G401 (cell line): ENCODE results near the gene SMIM13. TPM values are rescaled to one million over a fixed set of nuclear protein-coding genes. Genes with fewer than 3 reads are reported as not detected.

Experiments
- DNase-seq: peaks from one replicate; pipeline ENCODE4 v3.0.0-alpha.2; 2015; ENCODE audit warnings: low spot score
- in situ Hi-C: cut with HindIII; loops from 2 replicates; pipeline ENCODE4 v1.10.0; 2016; ENCODE audit warnings: low sequenced_read_pairs, mixed read lengths
- total RNA-seq: library from RNA; depleted of rRNA; stranded (reverse); fragments of >200 nt; shearing (Covaris generic); gene quantifications from 2 replicates; pipeline ENCODE4 v1.2.3, GENCODE V29; 2014; rRNA removed

Gene SMIM13
- 17.3 and 18.5 TPM in 2 replicates for total RNA-seq

GRCh38 chr6:11093626-11094410 lies at the start of gene SMIM13:
SMIM13 (plus strand) TSS chr6:11093834; CDS start chr6:11094314, 480 bp downstream.
- in situ Hi-C loops: no loop called here
- peak; percentile 98 for DNase-seq

- in situ Hi-C loops: no loop called here
- no peak for DNase-seq
These were observed 49.5 kb upstream of the SMIM13 start, which contains the start of gene ELOVL2 for GRCh38 chr6:11043961-11044711. ELOVL2 (minus strand) TSS chr6:11044305; CDS start chr6:11044230, 75 bp downstream.

DNA sequence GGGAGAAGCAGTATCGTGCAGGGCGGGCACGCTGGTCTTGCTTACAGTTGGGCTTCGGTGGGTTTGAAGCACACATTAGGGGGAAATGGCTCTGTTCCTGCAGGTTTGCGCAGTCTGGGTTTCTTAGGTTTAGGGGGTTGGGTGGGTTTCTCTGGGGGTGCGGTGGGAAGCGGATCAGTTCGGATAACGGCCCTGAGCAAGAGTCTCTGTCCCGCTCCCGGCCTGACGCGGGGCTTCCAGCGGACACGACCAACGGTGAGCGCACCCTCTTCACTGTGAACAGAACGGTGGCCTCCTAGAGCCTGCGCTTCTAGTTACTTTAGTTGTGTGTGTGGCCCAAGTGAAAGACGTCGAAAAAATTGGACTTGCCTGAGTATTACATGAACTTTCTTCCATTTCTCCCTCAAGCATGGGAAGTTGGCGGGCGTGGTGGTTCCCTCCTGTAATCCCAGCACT lies 48.9 kb upstream of the SMIM13 start:
- DNase-seq: no peak
- in situ Hi-C loops: no loop called here

- DNase-seq: no peak
- in situ Hi-C loops: no loop called here
These were observed 42.9 kb upstream of the SMIM13 start for GRCh38 chr6:11050731-11051130.

GRCh38 chr6:11053307-11053706 lies 40.3 kb upstream of the SMIM13 start:
- in situ Hi-C loops: no loop called here
- no peak for DNase-seq

GRCh38 chr6:11054722-11055121 lies 38.9 kb upstream of the SMIM13 start:
- in situ Hi-C loops: no loop called here

GRCh38 chr6:11055127-11055627 lies 38.5 kb upstream of the SMIM13 start:
- DNase-seq: no peak
- in situ Hi-C loops: no loop called here

More at GRCh38 chr6:11054722-11055121, 38.9 kb upstream of the SMIM13 start:
- DNase-seq: no peak

- in situ Hi-C loops: no loop called here
- DNase-seq: no peak
These were observed 36.8 kb upstream of the SMIM13 start for GRCh38 chr6:11056871-11057270.

GRCh38 chr6:11058406-11058805 lies 35.2 kb upstream of the SMIM13 start:
- DNase-seq: no peak
- in situ Hi-C loops: no loop called here

DNA sequence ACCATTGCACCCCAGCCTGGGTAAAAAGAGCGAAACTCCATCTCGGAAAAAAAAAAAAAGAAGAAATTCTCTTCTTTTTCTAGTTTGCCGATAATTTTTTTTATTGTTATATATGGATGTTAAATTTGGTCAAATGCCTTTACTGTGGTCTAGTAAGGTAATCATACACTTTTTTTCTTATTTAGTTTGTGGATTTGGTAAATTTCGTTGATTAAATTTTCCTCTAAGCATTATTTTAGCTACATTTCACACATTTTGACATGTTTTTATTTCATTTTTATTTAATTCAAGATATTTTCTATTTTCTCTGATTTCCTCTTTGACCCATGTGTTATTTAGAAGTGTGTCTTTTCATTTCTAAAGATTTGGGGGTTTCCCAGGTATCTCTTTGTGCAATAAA lies 31.6 kb upstream of the SMIM13 start:
- in situ Hi-C loops: no loop called here

DNA sequence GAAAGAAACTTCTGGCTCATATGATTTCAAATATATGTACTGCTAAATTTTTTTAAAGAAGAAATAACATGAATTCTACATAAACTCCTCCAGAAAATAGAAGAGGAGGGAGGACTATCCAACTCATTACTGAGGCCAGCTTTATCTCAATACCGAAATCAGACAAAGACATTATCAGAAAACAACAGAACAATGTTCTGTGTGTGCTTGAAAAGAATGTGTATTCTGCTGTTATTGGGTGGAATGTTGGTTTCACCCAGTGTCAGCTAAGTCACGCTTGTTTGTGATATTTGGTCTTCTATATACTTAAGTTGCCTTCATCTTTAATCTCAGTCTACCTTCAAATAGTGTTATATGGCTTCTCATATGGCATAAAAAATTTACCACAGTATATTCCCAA lies 30.9 kb upstream of the SMIM13 start:
- in situ Hi-C loops: no loop called here
- no peak for DNase-seq

More for the DNA sequence above, 31.6 kb upstream of the SMIM13 start:
- no peak for DNase-seq

GRCh38 chr6:11064836-11065235 lies 28.8 kb upstream of the SMIM13 start:
- in situ Hi-C loops: no loop called here
- peak; percentile 87 for DNase-seq

DNA sequence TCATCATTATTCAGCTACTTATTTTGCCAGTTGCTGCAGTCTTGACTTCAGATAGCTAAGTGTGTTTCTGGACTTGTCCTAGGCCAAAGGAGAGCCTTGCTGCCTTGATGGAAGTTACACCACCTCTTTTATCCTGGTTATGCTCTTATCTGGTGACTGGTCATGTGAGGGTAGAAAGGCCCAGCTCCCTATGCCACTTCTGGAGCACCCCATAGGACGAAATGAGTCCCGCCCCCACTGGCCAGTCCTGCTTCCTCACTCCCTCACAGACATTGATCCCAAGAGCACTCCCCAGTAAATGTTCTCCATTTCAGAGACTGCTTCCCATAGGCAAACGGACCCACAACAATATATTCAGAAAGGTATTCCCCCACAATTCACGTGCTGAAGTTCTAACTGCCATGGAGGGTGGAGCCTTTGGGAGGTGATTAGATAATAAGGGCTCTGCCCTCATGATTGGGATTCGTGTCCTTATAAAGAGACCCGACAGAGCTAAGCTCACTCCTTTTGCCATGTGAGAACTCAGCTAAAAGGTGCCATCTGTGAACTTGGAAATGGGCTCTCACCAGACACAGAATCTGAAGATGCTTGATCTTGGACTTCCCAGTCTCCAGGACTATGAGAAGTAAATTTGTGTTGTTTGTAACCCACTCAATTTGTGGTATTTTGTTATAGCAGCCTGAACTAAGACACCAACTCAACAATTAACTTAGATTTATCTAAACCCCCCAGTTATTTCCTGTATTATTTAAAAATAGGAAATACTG lies 28.0 kb upstream of the SMIM13 start:
- in situ Hi-C loops: no loop called here

GRCh38 chr6:11066505-11067347 lies 26.9 kb upstream of the SMIM13 start:
- DNase-seq: no peak
- in situ Hi-C loops: no loop called here

More for the DNA sequence above, 28.0 kb upstream of the SMIM13 start:
- no peak for DNase-seq

- in situ Hi-C loops: no loop called here
- peak; percentile 8 for DNase-seq
These were observed 26.3 kb upstream of the SMIM13 start for GRCh38 chr6:11067348-11067747.

DNA sequence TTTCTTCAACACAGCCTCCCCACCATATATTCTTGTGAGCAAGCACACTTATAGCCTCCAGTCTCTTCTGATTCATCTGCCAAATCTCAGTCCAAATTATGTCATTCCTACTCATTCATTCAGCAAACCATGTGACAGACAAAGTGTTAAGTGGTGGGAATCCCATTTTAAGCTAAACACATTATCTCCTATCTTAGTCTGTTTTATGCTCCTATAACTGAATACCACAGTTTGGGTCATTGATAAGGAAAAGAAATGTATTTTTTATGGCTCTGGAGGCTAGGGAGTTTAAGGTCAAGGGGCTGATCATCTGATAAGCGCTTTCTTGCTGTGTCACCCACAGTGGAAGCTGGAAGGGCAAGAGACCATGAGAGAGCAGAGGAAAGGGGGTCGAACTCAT lies 23.9 kb upstream of the SMIM13 start:
- in situ Hi-C loops: no loop called here
- no peak for DNase-seq

DNA sequence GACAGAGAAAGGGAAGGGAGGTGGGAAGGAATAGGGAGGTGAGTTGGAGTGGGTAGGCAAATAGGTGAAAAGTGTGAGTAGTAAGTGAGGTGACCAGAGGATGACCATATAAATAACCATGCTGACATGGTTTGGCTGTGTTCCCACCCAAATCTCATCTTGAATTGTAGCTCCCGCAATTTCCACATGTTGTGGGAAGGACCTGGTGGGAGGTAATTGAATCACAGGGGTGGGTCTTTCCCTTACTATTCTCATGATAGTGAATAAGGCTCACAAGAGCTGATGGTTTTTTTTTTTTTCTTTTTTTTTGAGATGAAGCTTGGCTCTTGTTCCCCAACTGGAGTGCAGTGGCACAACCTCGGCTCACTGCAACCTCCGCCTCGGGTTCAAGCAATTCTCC lies 21.5 kb upstream of the SMIM13 start:
- in situ Hi-C loops: no loop called here
- DNase-seq: no peak

DNA sequence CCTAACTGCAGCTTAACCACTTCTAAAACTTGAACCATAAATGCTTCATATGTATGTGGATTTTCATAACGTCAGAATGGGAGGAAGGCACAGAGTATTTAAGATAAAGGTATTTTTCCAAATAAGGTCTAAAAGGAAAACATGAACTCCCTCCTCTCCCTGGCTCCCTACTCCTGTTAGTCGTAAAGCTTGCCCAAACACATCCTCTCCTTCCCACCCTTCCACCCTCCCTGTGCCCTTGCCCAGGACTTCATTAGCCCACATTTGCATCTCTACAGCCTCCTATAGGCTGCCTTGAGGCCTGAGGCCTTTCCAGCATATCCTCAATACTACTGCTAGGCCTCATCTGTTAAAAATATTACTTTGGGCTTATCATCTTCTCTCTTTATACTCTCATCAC lies 17.1 kb upstream of the SMIM13 start:
- in situ Hi-C loops: no loop called here
- no peak for DNase-seq
